CD4-positive, alpha-beta T cell treated with Interleukin-21 for 1 hour (primary cell): Measurements from ENCODE around the gene PSTPIP1.
"Not testable (repeated sequence)": the region's sequence is repeated elsewhere in the genome, so short reads cannot be mapped to it uniquely, and the experiment has no call there.

Experiments
- DNase-seq: peaks from one replicate; pipeline ENCODE4 v3.0.0-alpha.2; 2020

Gene PSTPIP1

DNA sequence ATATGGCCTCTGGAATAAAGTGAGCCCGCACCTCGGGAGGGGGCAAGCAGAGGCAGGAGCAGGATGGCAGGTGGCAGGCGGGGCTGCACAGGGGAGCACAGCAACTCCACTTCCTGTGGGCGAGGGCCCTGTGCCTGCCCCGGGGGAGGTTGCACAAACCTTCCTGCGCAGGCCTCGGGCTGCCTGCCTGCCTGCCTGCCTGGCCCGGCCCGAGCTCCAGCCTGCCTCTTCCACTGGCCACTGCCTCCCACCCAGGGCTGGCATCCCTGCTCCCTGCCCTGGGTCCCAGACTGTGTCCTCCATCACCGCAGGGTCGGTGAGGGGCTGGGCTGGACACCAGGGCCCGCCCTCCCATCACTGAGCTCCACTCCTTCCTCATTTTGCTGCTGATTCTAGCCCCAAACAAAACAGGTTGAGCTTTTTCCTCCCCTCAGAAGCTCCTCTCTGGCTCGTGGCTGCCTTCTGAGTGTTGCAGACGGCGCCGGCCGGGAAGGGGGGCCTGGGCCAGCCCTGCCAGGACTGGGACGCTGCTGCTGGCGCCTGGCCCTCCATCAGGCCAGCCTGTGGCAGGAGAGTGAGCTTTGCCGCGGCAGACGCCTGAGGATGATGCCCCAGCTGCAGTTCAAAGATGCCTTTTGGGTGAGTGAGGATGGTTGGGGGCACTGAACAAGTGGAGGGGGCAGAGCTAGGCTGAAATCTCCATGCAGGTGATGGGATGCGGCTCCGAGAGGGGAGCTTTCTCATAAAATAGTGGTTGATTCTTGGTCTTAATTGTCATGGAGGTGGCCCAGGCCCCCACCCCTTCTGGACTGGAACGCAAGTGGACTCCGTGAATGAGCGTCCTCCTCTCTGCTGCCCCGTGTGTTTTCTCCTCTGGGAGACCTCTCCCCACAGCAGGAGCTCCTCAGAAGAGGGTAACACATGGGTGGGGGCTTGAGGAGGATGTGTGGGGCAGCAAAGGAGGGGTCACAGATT lies at the start of gene PSTPIP1:
TSS of gene PSTPIP1 (plus strand) at position 156 of the 975 bp plus-strand sequence. CDS start at position 604, 448 bp downstream.
- DNase-seq = peak; percentile 67

DNA sequence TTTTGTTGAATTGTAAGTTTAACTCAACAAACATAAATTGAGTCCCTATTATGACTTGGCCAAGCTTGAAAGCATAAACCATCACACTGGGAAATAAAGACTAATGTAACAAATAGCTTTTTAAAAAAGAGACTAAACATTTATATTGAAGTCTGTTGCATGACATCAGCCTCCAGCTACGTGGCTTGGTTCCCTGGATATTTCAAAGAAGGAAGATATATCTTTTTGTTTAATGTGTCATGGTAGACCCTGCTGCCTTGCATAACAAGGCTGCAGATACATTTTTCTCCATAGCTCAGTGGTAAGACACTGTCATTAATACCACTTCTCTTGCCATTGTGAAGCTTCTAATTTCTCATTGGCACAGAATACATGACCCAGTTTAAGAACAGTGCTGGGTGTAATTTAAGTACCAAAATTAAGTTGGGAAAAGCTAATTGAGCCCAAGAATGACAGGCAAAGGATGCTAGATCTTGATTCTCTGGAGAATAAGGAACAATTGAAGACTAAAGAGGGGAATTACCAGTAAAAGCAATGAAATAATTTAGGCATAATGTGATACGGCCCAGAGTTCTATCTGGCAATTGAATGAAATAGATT lies 49.3 kb upstream of the PSTPIP1 start:
- no peak for DNase-seq

DNA sequence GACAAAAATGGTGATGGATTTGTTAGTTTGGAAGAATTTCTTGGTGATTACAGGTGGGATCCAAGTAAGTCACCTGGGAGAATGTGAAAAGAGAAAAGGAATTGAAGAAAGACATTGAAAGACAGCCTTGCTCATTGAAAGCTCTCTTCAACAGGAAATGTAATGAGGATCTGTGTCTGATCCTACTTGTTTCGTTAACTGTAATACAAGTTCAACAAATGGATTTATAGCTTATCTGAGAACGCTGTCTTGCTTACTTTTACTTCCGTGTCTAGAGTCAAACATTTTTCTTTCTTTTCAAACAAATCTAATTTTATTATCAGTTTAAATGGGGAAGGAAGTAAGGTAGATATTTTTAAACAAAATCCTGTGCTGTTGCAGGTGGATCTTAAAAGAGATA lies 47.5 kb upstream of the PSTPIP1 start:
- DNase-seq = no peak

DNA sequence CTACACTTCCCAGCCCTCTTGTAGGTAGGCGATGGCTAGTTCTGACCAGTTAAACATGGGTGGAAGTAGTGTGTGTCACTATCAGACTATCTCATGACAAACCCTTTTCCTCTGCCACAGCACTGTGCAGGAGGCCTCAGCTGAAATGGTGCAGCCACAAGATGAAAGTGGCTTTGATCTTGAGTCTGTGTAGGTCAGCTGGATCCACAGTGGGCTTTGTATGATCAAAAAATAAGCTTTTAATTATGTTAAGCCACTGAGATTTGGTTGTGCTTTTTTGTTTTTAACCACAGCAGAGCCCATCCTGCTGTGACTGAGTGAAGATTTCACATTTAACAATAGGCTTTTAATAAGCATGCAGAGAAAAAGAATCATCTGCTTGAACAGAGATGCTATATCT lies 43.7 kb upstream of the PSTPIP1 start:
- DNase-seq = no peak

DNA sequence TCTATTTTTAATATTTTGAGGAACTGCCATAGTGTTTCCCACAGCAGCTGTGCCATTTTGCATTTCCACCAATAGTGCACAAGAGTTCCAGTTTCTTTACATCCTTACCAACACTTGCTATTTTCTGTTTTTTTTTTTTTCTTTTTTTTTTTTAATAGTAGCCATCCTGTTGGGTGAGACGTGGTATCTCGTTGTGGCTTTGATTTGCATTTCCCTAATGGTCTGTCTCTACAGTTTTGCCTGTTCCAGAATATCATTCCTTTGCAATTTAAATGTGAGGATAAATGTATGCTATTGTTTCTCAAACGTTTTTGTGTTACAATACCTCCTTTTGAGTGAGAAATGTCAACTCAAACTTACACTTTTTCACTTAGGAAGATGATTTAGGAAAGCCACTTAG lies 41.0 kb upstream of the PSTPIP1 start:
- DNase-seq = no peak

DNA sequence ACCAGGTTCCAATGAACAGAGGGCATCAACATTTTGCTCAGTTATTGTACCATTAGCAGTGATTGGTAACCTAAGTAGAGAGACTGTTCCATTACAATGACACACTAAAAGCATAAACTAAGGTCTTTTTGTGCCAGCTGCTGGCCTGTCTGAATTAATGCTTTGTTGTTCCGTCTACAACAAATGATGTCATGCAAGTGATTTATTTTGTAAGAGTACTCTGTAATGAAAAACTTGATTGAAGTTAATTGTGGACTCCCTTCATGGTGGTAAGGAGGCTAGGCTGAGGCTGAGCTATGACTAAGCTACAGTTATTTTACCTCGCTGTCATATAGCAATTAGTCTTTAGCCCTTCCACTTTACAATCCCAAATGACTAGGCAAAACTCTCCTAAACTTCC lies 40.2 kb upstream of the PSTPIP1 start:
- DNase-seq = no peak

DNA sequence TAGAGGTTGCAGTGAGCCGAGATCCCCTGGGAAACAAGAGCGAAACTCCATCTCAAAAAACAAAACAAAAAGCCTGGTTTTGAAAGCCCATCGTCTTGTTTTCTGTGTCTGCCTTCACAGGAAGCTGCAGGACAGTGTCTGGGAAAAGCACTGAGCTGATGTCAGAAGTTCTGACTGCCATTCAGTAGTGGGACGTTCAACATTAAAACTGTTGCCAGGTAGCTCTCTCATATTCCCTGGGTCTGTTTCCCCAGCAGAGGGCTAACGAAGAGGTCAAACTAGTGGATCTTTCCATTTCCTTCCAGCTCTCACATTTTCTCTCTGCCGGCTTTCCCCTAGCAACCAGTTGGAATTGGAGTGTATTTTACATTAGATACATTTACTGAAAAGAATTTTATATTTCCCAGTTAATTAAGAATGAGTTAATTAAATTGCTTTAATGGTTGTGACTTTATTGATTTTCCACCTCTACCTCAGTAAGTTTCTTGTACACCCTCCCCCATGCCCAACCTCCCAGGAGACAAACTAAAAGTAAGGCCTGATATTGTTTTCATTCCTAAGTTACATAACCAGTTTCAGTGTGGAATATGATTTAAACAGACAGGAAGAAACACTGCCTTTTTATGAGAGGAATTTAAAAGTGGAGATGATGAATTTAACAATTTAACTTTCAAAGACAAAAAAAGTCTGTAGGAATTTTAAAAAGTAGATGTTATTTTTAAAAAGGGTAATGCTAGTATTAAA lies 33.5 kb upstream of the PSTPIP1 start:
- no peak for DNase-seq

DNA sequence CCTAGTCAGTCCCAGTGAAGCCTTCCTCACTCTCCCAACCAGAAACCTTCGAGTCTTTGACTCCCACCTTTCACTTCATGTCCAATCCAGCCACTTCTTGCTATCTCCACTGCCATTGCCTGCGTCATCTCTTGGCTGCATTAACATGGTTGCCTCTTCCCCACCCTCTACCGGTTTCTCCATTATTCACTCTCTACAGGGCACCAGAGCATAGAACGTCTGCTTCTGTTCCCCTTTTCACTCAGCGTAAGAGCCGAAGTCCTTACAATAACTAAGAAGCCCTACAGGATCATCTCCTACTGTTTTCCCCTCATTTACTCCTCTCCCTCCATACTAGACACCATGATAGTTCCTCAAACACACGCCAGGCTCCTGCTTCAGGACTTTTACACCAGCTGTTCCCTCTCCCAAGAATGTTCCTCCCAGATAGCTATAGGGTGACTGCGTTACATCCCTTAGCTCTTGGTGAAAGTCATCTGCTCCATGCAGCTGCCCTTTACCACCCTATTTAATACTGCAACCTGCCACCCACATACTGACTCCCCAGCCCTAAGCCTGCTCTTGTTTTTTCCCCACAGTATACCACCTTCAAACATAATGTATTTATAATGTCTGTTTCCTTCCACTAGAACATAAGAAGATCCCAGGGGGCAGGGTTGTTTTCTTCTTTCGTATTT lies 32.5 kb upstream of the PSTPIP1 start:
- DNase-seq = no peak

DNA sequence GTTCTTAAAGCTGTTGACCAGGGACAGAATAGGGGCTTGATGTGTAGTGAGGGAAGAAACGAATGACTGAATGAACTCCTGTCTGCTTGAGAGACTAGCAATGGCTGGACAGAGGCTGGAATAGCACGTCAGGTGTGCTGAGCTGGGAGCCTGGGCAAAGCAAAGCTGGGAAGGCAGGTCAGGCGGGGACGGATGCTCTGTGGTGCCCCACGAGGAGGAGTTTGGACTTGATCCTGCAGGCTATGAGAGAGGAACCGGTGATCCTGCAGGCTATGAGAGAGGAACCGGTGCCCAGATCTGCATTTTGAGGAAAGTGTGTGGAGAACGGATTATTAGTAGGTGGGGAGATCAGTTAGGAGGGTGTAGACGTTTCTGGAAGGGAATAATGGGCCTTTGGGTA lies 31.3 kb upstream of the PSTPIP1 start:
- DNase-seq = no peak

DNA sequence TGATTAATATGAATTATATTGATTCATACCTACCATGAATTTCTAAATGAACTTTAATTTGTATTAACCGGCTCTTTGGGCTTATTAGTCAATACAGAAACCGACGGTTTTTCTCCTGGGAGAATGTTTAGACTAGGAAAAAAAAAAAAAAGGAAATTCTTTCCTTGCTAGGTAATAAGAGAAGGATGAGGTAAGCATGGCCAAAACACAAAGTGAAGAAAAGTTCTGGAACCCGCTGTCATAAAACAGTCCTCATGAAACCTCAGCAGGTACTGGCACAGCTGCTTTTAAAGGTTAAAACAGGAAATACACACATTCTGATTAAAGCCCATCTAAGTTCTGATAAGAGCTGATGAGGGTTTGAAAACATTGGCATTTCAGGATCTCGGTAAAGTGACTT lies 30.8 kb upstream of the PSTPIP1 start:
- no peak for DNase-seq

DNA sequence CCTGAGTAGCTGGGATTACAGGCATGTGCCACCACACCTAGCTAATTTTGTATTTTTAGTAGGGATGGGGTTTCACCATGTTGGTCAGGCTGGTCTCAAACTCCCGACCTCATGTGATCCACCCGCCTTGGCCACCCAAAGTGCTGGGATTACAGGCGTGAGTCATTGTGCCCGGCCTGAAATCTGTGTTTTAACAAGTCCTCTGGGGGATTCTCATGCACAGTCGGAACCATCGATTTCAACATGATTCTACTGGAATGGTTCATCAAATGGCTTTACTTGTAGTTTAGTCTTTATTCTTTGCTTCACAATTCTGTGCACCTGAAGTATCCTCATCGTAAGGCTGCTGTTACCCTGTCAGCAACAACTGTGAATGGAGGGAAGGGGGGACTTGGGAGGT lies 28.9 kb upstream of the PSTPIP1 start:
- DNase-seq = not testable (repeated sequence)

DNA sequence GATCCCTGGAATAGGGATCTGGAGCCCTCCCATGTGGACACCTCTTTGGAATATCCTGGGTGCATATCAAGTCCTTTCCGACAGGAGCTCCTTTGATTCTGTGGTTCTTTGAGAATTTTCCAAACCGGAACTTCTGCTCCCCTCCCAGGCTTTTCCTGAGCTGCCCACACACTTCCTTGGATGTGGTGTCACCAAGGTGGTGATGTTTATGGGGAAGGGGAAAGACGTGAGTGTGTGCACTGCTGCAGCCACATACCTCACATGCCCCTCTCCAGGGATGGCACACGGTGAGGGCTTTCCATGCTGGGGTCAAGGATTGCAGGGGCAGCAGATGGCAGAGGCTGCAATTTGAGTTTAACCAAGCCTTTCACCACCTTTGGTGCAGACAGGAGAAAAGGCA lies 27.9 kb upstream of the PSTPIP1 start:
- no peak for DNase-seq

DNA sequence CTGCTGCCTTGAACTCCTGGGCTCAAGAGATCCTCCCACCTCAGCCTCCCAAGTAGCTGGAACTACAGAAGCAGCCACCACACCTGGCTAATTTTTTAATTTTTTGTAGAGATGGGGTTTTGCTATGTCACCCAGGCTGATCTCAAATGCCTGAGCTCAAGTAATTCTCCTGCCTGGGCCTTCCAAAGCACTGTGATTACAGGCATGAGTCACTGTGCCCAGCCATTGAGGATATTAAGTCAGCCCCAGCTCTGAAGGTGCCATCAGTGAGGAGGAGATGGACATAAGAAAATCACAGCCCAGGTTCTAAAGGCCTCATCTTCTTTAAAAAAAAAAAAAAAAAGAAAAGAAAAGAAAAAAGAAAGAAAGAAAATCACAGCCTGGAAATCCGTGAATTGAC lies 26.6 kb upstream of the PSTPIP1 start:
- DNase-seq = no peak

DNA sequence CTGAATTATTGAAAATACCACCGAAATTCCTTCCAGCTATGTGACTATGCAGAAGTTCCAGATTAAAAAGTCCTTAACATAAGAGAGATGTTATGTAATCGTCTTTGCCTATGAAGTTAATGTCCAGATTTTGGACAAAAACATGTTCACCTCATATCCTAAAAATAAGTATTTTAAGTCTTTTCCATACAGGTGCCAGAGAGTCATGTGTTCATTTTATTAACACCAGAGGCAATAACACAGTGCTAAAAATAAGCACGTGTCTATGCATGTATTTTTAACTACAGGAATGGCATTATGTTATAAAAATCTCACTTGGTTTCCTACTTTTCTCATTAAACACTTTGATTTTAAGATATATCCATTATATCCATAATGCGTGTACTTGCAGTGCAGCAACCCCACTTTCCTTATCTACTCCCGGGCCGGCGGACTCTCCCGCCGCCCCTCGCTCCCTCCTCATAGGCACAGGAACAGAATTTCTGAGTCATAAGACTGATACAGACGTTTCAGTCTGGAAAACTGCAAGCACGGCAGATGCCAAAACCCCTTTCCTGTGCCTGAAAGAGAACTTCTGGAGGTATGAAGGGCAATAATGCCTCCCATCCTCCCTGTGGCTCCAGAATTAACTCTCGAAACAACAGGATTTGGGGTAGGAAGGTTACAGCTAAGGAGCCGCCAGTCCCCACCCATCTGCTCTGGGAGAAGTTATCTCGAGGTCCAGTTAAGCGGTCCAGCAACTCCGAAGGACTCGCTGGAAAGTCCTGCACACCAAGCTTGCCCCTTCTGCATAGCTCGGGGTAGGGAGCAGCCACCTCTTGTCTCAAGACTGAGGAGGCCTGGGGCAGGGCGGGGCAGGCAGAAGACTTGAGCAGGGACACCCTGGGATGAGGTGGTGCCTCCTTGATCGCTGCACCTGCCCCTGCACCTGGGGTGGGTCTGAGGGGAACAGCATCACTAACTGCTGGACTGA lies 22.3 kb upstream of the PSTPIP1 start:
- DNase-seq = no peak

DNA sequence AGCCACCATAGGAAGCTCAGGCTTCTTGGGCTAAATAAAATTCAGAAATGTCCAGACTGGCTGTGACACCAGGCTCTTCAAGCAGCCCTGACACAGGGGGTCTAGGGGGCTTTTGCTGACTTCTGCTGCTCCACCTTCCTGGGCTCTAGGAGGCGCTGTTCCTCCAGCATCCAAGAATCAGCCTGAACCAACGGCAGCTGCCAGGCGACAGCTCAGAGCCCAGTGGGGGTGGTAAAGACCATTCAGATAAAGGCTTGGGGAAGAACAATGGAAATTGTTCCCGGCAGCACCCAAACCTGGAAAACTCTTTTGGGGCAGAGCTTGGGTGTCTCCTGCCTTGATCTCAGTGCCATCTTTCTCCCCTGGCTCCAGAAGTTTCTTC lies 21.6 kb upstream of the PSTPIP1 start:
- peak; percentile 73 for DNase-seq

DNA sequence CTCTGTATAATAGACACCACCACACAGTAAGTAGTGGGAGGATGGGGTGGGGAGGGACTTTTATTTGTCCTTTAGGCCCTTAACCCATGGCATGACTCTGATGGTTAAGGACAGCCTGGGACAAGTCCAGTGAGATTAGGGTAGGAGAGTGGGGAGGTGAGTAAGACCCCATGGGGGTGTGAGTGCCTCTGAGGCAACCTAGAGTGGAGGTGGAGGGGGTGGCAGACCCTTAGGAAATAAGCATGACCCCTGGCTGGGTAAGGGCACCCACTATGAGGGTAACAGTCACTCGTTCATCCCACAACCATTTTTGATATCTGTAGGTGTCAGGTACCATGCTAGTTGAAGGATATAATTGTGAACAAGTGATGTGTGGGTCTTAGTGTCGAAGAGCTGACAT lies 21.0 kb upstream of the PSTPIP1 start:
- no peak for DNase-seq

DNA sequence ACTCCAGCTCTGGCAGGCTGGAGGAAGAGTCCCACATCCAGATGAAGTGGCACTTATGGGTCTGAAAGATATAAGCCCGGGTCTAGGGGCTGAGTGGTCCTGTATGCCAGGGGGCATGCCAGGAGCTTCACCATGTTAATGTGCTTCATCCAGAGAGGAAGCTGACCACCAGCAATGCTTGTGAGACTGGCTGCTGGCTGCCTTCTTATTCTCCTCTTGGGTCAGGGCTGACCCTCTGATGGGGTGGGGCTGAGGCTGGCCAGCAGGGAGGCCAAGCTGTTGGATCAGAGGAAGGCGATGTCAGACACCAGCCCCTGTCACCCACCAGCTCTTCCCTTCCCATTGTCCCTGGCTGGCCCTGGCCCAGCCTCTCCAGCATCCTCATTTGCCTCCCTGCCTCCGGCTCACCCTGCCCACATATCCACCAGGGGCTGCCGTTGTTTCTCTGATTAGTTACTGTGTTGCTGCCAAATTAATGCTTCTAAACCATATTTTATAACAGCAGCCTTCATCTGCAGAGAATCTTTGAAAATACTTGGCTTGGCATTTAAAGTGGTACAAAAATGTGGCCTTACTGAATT lies 20.4 kb upstream of the PSTPIP1 start:
- DNase-seq = no peak

DNA sequence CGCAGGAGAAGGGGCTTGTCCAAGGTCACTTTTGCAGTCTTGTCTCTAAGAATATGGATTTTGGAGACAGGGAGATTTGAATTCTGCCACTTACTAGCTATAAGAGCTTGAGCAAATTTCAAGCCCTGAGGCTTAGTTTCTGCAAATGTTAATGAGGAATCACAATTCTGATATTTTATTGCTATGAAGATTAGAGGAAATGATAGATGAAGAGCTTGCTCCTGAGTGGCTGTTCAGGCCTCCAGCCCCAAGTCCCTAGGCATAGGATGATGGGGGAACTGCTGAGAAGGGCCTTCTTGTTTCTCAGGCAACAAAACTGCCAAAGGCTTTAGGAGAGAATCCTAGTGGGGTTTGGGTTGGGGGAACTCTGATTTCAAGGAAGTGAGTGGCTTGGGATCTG lies 18.8 kb upstream of the PSTPIP1 start:
- DNase-seq = no peak

DNA sequence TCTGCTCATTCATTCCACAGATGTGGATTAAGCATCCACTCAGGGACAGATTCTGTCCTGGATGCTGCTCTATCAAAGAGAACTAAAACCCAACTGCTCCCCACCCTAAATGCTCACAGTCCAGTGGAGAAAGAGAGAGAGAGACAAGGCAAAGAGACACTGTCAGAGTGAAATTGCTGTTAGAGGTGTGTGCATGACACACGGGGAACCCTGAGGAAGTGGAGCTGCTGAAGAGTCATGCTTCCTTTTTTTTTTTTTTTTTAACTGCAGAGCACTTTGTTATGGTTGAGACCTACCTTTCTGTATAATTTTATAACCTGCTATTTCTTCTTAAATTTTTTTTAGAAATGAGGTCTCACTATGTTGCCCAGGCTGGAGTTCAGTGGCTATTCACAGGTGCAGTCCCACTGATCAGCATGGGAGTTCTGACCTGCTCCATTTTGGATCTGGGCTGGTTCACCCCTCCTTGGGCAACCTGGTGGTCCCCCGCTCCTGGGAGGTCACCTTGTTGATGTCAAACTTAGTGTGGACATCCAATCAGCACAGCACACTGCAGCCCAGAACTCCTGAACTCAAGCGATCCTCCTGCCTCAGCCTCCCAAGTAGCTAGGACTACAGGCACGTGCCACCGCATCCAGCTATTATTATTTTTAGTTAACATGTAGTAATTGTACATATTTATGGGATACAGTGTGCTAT lies 18.2 kb upstream of the PSTPIP1 start:
- no peak for DNase-seq

DNA sequence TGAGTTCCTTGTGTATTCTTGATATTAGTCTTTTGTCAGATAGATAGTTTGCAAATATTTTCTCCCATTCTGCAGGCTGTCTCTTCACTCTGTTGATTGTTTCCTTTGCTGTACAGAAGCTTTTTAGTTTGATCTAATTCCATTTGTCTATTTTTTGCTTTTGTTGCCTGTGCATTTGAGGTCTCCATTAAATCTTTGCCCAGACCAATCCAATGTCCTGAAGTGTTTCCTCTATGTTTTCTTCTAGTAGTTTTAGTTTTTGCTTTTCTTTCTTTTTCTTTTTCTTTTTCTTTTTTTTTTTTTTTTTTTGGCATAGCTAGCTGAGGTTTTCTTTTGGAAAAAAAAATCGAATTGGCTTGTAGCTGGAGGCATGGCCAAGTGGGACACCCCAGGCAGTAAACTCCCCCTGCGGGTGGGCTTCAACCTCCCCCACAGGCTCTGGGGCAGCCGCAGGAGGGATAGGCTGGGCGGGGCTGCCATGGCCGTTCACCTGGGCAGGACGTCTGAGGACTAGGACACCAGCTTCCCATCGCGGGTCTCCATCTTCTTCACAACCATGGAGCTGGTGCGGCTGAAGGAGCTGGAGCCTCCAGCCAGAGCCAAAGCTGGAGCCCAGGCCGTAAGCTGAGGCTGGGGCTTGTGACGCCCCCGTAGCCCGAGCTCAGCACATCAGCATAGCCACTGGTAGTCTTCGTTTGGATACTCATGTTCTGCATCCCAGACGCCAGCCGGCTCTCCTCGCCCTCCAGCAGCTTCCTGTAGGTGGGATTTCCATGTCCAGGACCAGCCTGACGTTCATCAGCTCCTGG lies 16.2 kb upstream of the PSTPIP1 start:
- no peak for DNase-seq
